Neuronal stem cell (in vitro differentiated cells): ENCODE results near the gene LRRC23.
"Not testable (repeated sequence)": the region's sequence is repeated elsewhere in the genome, so short reads cannot be mapped to it uniquely, and the experiment has no call there.

Source experiments
- DNase-seq: peaks from one replicate; pipeline ENCODE4 v3.0.0-alpha.2; 2013; ENCODE audit warnings: low spot score
- H2AFZ ChIP-seq: one replicate; pipeline ENCODE4 v1.6.1; 2013; ENCODE audit warnings: mild to moderate bottlenecking, low read length, inconsistent platforms
- H2AK5ac ChIP-seq: 2 replicates; pipeline ENCODE4 v1.6.1; 2013; ENCODE audit warnings: low read depth, mild to moderate bottlenecking, inconsistent platforms, low read length, moderate library complexity, mixed read lengths
- H2BK120ac ChIP-seq: 2 replicates; pipeline ENCODE4 v1.6.1; 2013; ENCODE audit warnings: low read depth, mild to moderate bottlenecking, inconsistent platforms, low read length, moderate library complexity, mixed read lengths
- H2BK12ac ChIP-seq: one replicate; pipeline ENCODE4 v1.6.1; 2013; ENCODE audit warnings: low read length, inconsistent platforms
- H2BK15ac ChIP-seq: 2 replicates; pipeline ENCODE4 v1.6.1; 2013; ENCODE audit warnings: mild to moderate bottlenecking, low read length, inconsistent platforms, mixed read lengths
- H2BK5ac ChIP-seq: one replicate; pipeline ENCODE4 v1.6.1; 2013; ENCODE audit warnings: inconsistent platforms, mild to moderate bottlenecking, low read length, moderate library complexity
- H3K14ac ChIP-seq: one replicate; pipeline ENCODE4 v1.6.1; 2013; ENCODE audit warnings: low read length, inconsistent platforms
- H3K18ac ChIP-seq: 2 replicates; pipeline ENCODE4 v1.6.1; 2013; ENCODE audit warnings: low read length, inconsistent platforms
- H3K23ac ChIP-seq: 2 replicates; pipeline ENCODE4 v1.6.1; 2013; ENCODE audit warnings: low read depth, mild to moderate bottlenecking, mixed read lengths, low read length, inconsistent platforms; ENCODE audit not compliant: poor library complexity
- H3K27ac ChIP-seq: replicated peaks from 3 replicates; pipeline ENCODE4 v1.5.1; 2013; ENCODE audit warnings: low read length, inconsistent platforms
- H3K27me3 ChIP-seq, 3 experiments: 2 replicates each; pipeline ENCODE4 v1.6.1; 2013; ENCODE audit warnings: low read length in 3 of 3, mild to moderate bottlenecking in 2 of 3, inconsistent platforms in 1 of 3, low read depth in 1 of 3, mixed read lengths in 1 of 3, moderate library complexity in 1 of 3; ENCODE audit not compliant: control insufficient read depth in 3 of 3, insufficient read depth in 3 of 3
- H3K36me3 ChIP-seq, 2 donors: replicated peaks in 1 of 2; 2 replicates each; pipeline ENCODE4 v1.6.1; 2013; ENCODE audit warnings: low read length in 2 of 2; ENCODE audit not compliant: control insufficient read depth in 2 of 2, insufficient read depth in 2 of 2
- H3K4ac ChIP-seq: 2 replicates; pipeline ENCODE4 v1.6.1; 2013; ENCODE audit warnings: inconsistent platforms, mild to moderate bottlenecking, low read length, moderate library complexity
- H3K4me1 ChIP-seq, 2 donors: 1 replicate in 1 of 2; 2 replicates in 1 of 2; pipeline ENCODE4 v1.6.1; 2013; ENCODE audit warnings: low read length in 2 of 2, low read depth in 1 of 2; ENCODE audit not compliant: control insufficient read depth in 2 of 2, insufficient read depth in 1 of 2
- H3K4me2 ChIP-seq: one replicate; pipeline ENCODE4 v1.6.1; 2013; ENCODE audit warnings: mild to moderate bottlenecking, low read length, inconsistent platforms; ENCODE audit not compliant: insufficient read depth, poor library complexity, severe bottlenecking
- H3K4me3 ChIP-seq, 2 donors: 2 replicates each; pipeline ENCODE4 v1.5.1; 2013; ENCODE audit warnings: low read length in 2 of 2, mild to moderate bottlenecking in 2 of 2, inconsistent platforms in 1 of 2, moderate library complexity in 1 of 2
- H3K79me1 ChIP-seq: one replicate; pipeline ENCODE4 v1.6.1; 2013; ENCODE audit warnings: low read depth, mild to moderate bottlenecking, inconsistent platforms, low read length, moderate library complexity
- H3K9ac ChIP-seq: one replicate; pipeline ENCODE4 v1.6.1; 2013; ENCODE audit warnings: mild to moderate bottlenecking, low read depth, low read length, inconsistent platforms; ENCODE audit not compliant: poor library complexity
- H3K9me3 ChIP-seq, 2 donors: replicated peaks in 1 of 2; 2 replicates each; pipeline versions ENCODE3 to v1.6.1; 2013; ENCODE audit warnings: low read length in 2 of 2, mild to moderate bottlenecking in 2 of 2, inconsistent platforms in 1 of 2, low read depth in 1 of 2, mixed read lengths in 1 of 2, moderate library complexity in 1 of 2; ENCODE audit not compliant: control insufficient read depth in 2 of 2, insufficient read depth in 1 of 2
- H4K8ac ChIP-seq: one replicate; pipeline ENCODE4 v1.6.1; 2013; ENCODE audit warnings: low read depth, mild to moderate bottlenecking, inconsistent platforms, low read length, moderate library complexity
- H4K91ac ChIP-seq: one replicate; pipeline ENCODE4 v1.6.1; 2013; ENCODE audit warnings: low read length, low read depth, mild to moderate bottlenecking, inconsistent platforms; ENCODE audit not compliant: poor library complexity
- WGBS, 2 donors: extraction: QIAGEN DNeasy Blood & Tissue Kit; methylation state at CpG; one replicate each; pipeline ENCODE4 v1.1.7; 2013; ENCODE audit warnings: missing lambda C conversion rate in 2 of 2, mixed read lengths in 1 of 2; ENCODE audit not compliant: insufficient read length in 2 of 2, insufficient replicate concordance in 1 of 2; ENCODE audit errors: extremely low coverage in 2 of 2; 5-methylcytosine and 5-hydroxymethylcytosine counted together

LRRC23 gene

GRCh38 chr12:6865307-6865706 lies 39.3 kb upstream of the LRRC23 start:
- no CpG with 5 or more reads among the region's 5 CpGs for WGBS, 2 donors

GRCh38 chr12:6866163-6866919 lies 38.3 kb upstream of the LRRC23 start:
- peaks cover 6 to 17% of the 10 kb centered on the region in 2 donors for H3K4me1 ChIP-seq
- no CpG with 5 or more reads among the region's 19 CpGs for WGBS, 2 donors
- H3K9me3 ChIP-seq, result peaks cover 0 to 2% of the 10 kb centered on the region in 2 donors
- H2BK5ac ChIP-seq, result peak overlapping the region; percentile 95
- H3K18ac ChIP-seq, result peak overlapping the region; percentile 76
- H4K91ac ChIP-seq, result no peak overlapping the region
- H4K8ac ChIP-seq, result no peak overlapping the region
- no peak for DNase-seq
- H3K36me3 ChIP-seq, result peaks cover 37 to 77% of the 10 kb centered on the region in 2 donors
- peaks cover 8% of the 10 kb centered on the region for H3K79me1 ChIP-seq
- peak overlapping the region; percentile 92 for H3K4me2 ChIP-seq
- H2BK15ac ChIP-seq, result peak overlapping the region; percentile 43
- H2AK5ac ChIP-seq, result peak overlapping the region; percentile 82
- peak overlapping the region; percentile 87 for H3K9ac ChIP-seq
- H3K27ac ChIP-seq, result no peak overlapping the region
- H2BK120ac ChIP-seq, result peak overlapping the region; percentile 69
- no peaks in the 10 kb centered on the region for H3K27me3 ChIP-seq
- H3K4ac ChIP-seq, result no peak overlapping the region
- no peak overlapping the region for H3K14ac ChIP-seq
- H2BK12ac ChIP-seq, result no peak overlapping the region
- peak overlapping the region; percentile 38 for H3K23ac ChIP-seq
- H3K4me3 ChIP-seq, result peak overlapping the region; percentile 74 to 77
- peak overlapping the region; percentile 84 for H2AFZ ChIP-seq

More at GRCh38 chr12:6865307-6865706, 39.3 kb upstream of the LRRC23 start:
- not testable (repeated sequence) for H3K4ac ChIP-seq, H4K8ac ChIP-seq, H3K4me2 ChIP-seq, H4K91ac ChIP-seq, H2AK5ac ChIP-seq, H2BK120ac ChIP-seq, H3K18ac ChIP-seq, H3K9ac ChIP-seq, H3K14ac ChIP-seq, H3K27me3 ChIP-seq, H2BK15ac ChIP-seq, H3K79me1 ChIP-seq, H2BK5ac ChIP-seq, DNase-seq, H2AFZ ChIP-seq, H3K4me3 ChIP-seq, H2BK12ac ChIP-seq, H3K23ac ChIP-seq, H3K27ac ChIP-seq, H3K9me3 ChIP-seq
- H3K36me3 ChIP-seq, result peaks cover 39 to 77% of the 10 kb centered on the region in 2 donors
- H3K4me1 ChIP-seq, result peaks cover 5 to 17% of the 10 kb centered on the region in 2 donors

- H3K4me1 ChIP-seq, result peaks cover 9 to 19% of the 10 kb centered on the region in 2 donors
- peak overlapping the region; percentile 76 for H3K18ac ChIP-seq
- H3K36me3 ChIP-seq, result peaks cover 32 to 77% of the 10 kb centered on the region in 2 donors
- DNase-seq, result no peak
- peak overlapping the region; percentile 43 for H2BK15ac ChIP-seq
- peak overlapping the region; percentile 82 for H2AK5ac ChIP-seq
- H3K4ac ChIP-seq, result peak overlapping the region; percentile 12
- H4K91ac ChIP-seq, result peak overlapping the region; percentile 16
- peak overlapping the region; percentile 95 for H2BK5ac ChIP-seq
- H2AFZ ChIP-seq, result peak overlapping the region; percentile 84
- no peaks in the 10 kb centered on the region for H3K27me3 ChIP-seq
- H3K4me3 ChIP-seq, result peak overlapping the region; percentile 74 to 77
- H2BK12ac ChIP-seq, result peak overlapping the region; percentile 33
- H3K27ac ChIP-seq, result no peak overlapping the region
- H3K9me3 ChIP-seq, result peaks cover 0 to 2% of the 10 kb centered on the region in 2 donors
- H3K9ac ChIP-seq, result peak overlapping the region; percentile 87
- H2BK120ac ChIP-seq, result peak overlapping the region; percentile 69
- H3K14ac ChIP-seq, result peak overlapping the region; percentile 77
- H3K79me1 ChIP-seq, result peaks cover 8% of the 10 kb centered on the region
- peak overlapping the region; percentile 92 for H3K4me2 ChIP-seq
- no CpG with 5 or more reads among the region's 33 CpGs for WGBS, 2 donors
- H3K23ac ChIP-seq, result peak overlapping the region; percentile 83
- no peak overlapping the region for H4K8ac ChIP-seq
Measured at GRCh38 chr12:6866920-6867412, 37.7 kb upstream of the LRRC23 start.
